K562 (cell line): Measurements from ENCODE around the gene PRKCE. TPM values are rescaled to one million over a fixed set of nuclear protein-coding genes. Genes with fewer than 3 reads are reported as not detected.

Source experiments
- KDM4B ChIP-seq, 2 experiments: fragments of 450-650 bp in 1 of 2; sonication (generic) in 1 of 2; IDR thresholded peaks; 2 replicates each; pipeline ENCODE4 v1.6.1; 2016 to 2017; ENCODE audit warnings: borderline replicate concordance in 2 of 2, antibody characterized with exemption in 1 of 2, low read depth in 1 of 2, mild to moderate bottlenecking in 1 of 2
- RAD21 ChIP-seq, 2 experiments: fragments of 250-450 bp in 1 of 2; fragments of 450-650 bp in 1 of 2; sonication (Bioruptor Pico) in 1 of 2; formaldehyde crosslinking in 1 of 2; IDR thresholded peaks in 1 of 2; conservative IDR thresholded peaks in 1 of 2; 2 replicates each; pipeline versions ENCODE4 v1.4.0 to v1.8.0; 2020 to 2022; ENCODE audit warnings: mild to moderate bottlenecking in 2 of 2, moderate library complexity in 1 of 2
- polyA plus RNA-seq, 8 experiments: library from polyadenylated mRNA; depleted of rRNA in 4 of 8; stranded (reverse) in 5 of 8; unstranded in 3 of 8; fragments of >200 nt; fragmentation: Nextera tagmentation in 2 of 8; fragmentation: Illumina TruSeq in 1 of 8; extraction: Ambion mirVana in 2 of 8; extraction: Trizol in 1 of 8; gene quantifications; 2 replicates each; pipeline versions ENCODE4 v1.2.1 to v1.2.3, GENCODE V29; 2011 to 2014; ENCODE audit warnings: inconsistent platforms in 1 of 8, missing spikeins in 1 of 8
- total RNA-seq, 7 experiments: library from RNA; depleted of rRNA in 6 of 7; stranded (reverse); fragments of >200 nt in 6 of 7; fragmentation: Illumina TruSeq in 2 of 7; extraction: Trizol in 2 of 7; gene quantifications; 2 replicates each; pipeline versions ENCODE4 v1.2.1 to v1.2.3, GENCODE V29; 2011 to 2021; ENCODE audit warnings: low replicate concordance in 1 of 7
- TF ChIP-seq, protein P1 (sequence below): sonication (generic); formaldehyde crosslinking; IDR thresholded peaks from 2 replicates; pipeline ENCODE4 v1.8.0; 2022; ENCODE audit warnings: mild to moderate bottlenecking, missing genetic modification reagents
- TF ChIP-seq, protein P2 (sequence below): sonication (generic); formaldehyde crosslinking; IDR thresholded peaks from 2 replicates; pipeline ENCODE4 v1.8.1; 2023; ENCODE audit warnings: missing genetic modification reagents, mild to moderate bottlenecking, borderline replicate concordance

PRKCE gene
- total and polyA plus RNA-seq, 9 of the 15 experiments (the other 6 are each of a cell fraction or from before 2014, with no cell fraction given), result 0.06 to 1.0 (median 0.22) TPM; not detected in 1

- TF ChIP-seq, protein P1, sequence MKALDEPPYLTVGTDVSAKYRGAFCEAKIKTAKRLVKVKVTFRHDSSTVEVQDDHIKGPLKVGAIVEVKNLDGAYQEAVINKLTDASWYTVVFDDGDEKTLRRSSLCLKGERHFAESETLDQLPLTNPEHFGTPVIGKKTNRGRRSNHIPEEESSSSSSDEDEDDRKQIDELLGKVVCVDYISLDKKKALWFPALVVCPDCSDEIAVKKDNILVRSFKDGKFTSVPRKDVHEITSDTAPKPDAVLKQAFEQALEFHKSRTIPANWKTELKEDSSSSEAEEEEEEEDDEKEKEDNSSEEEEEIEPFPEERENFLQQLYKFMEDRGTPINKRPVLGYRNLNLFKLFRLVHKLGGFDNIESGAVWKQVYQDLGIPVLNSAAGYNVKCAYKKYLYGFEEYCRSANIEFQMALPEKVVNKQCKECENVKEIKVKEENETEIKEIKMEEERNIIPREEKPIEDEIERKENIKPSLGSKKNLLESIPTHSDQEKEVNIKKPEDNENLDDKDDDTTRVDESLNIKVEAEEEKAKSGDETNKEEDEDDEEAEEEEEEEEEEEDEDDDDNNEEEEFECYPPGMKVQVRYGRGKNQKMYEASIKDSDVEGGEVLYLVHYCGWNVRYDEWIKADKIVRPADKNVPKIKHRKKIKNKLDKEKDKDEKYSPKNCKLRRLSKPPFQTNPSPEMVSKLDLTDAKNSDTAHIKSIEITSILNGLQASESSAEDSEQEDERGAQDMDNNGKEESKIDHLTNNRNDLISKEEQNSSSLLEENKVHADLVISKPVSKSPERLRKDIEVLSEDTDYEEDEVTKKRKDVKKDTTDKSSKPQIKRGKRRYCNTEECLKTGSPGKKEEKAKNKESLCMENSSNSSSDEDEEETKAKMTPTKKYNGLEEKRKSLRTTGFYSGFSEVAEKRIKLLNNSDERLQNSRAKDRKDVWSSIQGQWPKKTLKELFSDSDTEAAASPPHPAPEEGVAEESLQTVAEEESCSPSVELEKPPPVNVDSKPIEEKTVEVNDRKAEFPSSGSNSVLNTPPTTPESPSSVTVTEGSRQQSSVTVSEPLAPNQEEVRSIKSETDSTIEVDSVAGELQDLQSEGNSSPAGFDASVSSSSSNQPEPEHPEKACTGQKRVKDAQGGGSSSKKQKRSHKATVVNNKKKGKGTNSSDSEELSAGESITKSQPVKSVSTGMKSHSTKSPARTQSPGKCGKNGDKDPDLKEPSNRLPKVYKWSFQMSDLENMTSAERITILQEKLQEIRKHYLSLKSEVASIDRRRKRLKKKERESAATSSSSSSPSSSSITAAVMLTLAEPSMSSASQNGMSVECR (CRISPR knock-in tag), result no peak
- TF ChIP-seq, protein P2, sequence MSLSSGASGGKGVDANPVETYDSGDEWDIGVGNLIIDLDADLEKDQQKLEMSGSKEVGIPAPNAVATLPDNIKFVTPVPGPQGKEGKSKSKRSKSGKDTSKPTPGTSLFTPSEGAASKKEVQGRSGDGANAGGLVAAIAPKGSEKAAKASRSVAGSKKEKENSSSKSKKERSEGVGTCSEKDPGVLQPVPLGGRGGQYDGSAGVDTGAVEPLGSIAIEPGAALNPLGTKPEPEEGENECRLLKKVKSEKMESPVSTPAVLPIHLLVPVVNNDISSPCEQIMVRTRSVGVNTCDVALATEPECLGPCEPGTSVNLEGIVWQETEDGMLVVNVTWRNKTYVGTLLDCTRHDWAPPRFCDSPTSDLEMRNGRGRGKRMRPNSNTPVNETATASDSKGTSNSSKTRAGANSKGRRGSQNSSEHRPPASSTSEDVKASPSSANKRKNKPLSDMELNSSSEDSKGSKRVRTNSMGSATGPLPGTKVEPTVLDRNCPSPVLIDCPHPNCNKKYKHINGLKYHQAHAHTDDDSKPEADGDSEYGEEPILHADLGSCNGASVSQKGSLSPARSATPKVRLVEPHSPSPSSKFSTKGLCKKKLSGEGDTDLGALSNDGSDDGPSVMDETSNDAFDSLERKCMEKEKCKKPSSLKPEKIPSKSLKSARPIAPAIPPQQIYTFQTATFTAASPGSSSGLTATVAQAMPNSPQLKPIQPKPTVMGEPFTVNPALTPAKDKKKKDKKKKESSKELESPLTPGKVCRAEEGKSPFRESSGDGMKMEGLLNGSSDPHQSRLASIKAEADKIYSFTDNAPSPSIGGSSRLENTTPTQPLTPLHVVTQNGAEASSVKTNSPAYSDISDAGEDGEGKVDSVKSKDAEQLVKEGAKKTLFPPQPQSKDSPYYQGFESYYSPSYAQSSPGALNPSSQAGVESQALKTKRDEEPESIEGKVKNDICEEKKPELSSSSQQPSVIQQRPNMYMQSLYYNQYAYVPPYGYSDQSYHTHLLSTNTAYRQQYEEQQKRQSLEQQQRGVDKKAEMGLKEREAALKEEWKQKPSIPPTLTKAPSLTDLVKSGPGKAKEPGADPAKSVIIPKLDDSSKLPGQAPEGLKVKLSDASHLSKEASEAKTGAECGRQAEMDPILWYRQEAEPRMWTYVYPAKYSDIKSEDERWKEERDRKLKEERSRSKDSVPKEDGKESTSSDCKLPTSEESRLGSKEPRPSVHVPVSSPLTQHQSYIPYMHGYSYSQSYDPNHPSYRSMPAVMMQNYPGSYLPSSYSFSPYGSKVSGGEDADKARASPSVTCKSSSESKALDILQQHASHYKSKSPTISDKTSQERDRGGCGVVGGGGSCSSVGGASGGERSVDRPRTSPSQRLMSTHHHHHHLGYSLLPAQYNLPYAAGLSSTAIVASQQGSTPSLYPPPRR (CRISPR knock-in tag), result no peak
- TF ChIP-seq KDM4B (IDR thresholded peaks at IDR 0.05; ENCODE audit: borderline replicate concordance in 2 of 2, low read depth in 1 of 2), result peak in 1 of 2 experiments; percentile 58; a peak in 1 of 4 replicates
- no peak for TF ChIP-seq RAD21 (CRISPR knock-in tag; conservative IDR thresholded peaks at IDR 0.05 in 1 of 2, IDR thresholded peaks at IDR 0.05 in 1 of 2)
Measured at GRCh38 chr2:45611020-45611859, 40.2 kb upstream of the PRKCE start, which contains the start of gene SRBD1 (continued).
